HG03558 (cell line): Measurements from ENCODE around the gene FOXRED2.
"Not testable (repeated sequence)": the region's sequence is repeated elsewhere in the genome, so short reads cannot be mapped to it uniquely, and the experiment has no call there.

Source experiments
- ATAC-seq: cut with Tn5 transposase; IDR thresholded peaks from one replicate; pipeline ENCODE4 v1.9.1; 2021; ENCODE audit warnings: moderate number of reproducible peaks; ENCODE audit not compliant: unreplicated experiment; ENCODE audit errors: extremely low read depth

The FOXRED2 gene

GRCh38 chr22:36520423-36520822 is 13.6 kb upstream of the FOXRED2 start:
- no peak for ATAC-seq

GRCh38 chr22:36519906-36520305 is 13.1 kb upstream of the FOXRED2 start:
- ATAC-seq = not testable (repeated sequence)

DNA sequence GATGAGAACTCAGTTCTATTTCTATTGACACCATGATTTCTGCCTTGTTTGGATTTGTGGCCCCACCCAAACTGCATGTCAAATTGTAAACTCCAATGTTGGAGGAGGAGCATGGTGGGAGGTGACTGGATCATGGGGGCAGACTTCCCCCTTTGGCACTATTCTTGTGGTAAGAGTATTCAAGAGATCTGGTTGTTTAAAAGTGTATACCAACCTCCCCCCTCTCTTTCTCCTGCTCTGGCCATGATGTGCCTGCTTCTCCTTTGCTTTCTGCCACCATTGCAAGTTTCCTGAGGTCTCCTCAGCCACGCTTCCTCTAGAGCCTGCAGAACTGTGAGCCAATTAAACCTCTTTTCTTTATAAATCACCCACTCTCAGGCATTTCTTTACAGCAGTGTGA is 7.9 kb upstream of the FOXRED2 start:
- no peak for ATAC-seq

GRCh38 chr22:36512991-36513390 is 6.2 kb upstream of the FOXRED2 start:
- ATAC-seq = no peak

- no peak for ATAC-seq
These were observed 5.5 kb upstream of the FOXRED2 start for GRCh38 chr22:36512333-36512732.

- no peak for ATAC-seq
These were observed 4.4 kb upstream of the FOXRED2 start for GRCh38 chr22:36510966-36511881.

GRCh38 chr22:36510384-36510783 is 3.5 kb upstream of the FOXRED2 start:
- no peak for ATAC-seq

GRCh38 chr22:36507518-36508010 is 724 bp upstream of the FOXRED2 start:
- ATAC-seq = no peak

GRCh38 chr22:36505998-36506635 is 723 bp downstream of the FOXRED2 start:
- ATAC-seq = no peak

GRCh38 chr22:36497910-36498665 is 8.8 kb downstream of the FOXRED2 start:
- ATAC-seq = no peak

GRCh38 chr22:36493690-36494110 is 13.1 kb downstream of the FOXRED2 start:
- no peak for ATAC-seq

DNA sequence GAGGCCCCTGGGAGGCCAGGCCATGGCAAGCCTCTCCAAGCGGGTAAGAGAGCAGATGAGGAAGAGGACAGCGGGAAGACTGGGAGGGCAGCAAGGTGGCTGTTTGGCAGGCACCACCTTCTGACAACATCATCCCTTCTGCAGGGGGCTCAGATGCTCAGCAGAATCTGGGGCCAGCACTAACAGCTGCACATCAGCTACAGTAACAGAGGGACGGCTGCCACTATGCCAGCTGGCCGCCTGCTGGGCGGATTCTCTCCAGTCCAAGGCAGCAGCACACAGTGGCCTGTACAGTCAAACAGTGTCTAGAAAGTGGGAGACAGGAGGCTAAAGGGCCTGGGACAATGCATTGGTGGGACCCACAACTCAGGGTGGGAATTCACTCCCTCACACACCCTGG is 14.7 kb downstream of the FOXRED2 start:
- no peak for ATAC-seq

- ATAC-seq = no peak
These were observed 15.7 kb downstream of the FOXRED2 start for GRCh38 chr22:36491155-36491554.

DNA sequence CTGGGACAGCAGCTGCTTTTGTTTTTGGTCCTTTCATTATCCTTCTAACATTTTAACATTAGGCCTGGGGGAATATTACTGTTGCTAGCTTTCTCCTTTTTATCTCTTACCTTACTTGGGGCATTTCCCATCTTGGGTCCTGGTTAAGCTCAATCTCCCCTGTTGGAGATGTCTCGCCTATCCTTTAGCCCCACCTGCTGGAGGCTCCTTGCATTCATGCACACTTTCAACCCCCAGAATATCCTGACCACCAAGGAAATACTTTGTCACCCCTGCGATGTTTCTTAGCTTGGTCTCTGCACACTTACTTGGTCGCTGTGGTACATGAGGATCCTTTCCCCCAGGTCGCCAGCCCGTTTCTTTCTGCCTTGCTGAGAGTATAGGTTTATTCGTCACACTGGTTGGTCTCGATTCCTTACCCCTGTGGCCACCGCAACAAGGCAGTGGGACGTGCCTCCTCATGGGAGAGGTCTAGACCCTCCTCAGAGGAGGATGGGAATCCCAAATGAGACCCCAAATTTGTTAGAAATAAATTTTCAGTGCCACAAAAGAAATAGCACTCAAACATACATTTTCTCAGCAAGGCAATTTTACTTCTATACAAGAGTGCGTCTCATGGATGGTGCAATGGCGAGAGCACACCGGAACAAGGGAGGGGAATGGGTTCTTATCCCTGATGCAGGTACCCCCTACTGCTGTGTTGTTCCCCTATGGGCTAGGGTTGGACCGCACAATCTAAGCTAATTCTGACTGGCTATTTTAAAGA is 20.0 kb downstream of the FOXRED2 start:
- no peak for ATAC-seq

DNA sequence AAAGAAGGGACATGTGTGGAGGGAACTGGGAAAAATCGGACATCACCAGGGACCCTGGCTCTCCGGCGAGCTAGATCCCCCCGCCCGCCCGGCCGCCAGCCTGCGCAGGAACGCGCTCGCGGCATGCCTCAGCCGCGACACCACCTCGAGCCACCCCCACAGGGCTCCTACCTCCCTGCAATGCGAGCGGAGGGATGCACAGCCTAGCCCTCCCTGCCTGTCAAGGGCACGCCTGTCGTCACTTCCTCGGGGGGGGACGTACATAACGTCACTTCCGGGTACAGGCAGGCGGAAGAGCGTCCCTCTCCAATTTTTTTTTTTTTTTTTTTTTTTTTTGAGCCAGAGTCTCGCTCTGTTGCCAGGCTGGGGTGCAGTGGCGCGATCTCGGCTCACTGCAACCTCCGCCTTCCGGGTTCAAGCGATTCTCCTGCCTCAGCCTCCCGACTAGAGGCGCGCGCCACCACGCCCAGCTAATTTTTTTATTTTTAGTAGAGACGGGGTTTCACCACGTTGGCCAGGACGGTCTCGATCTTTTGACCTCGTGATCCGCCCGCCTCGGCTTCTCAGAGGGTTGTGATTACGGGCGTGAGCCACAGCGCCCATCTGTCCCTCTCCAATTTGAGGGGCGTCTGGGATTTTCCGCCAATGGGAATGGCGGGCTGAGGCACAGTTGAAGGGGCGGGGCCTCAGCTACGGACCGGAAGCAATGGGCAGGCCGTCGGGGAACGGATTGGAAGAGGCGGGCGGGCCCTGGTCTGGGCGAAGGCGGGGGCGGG is 25.3 kb downstream of the FOXRED2 start, which contains the start of gene TXN2:
Gene TXN2, minus strand, starts transcription at position 248 of the 776 bp plus-strand sequence. CDS start 803 bp downstream, outside the sequence.
- peak; percentile 63 for ATAC-seq

- peak; percentile 33 for ATAC-seq
These were observed 25.9 kb downstream of the FOXRED2 start for GRCh38 chr22:36480941-36481392.

DNA sequence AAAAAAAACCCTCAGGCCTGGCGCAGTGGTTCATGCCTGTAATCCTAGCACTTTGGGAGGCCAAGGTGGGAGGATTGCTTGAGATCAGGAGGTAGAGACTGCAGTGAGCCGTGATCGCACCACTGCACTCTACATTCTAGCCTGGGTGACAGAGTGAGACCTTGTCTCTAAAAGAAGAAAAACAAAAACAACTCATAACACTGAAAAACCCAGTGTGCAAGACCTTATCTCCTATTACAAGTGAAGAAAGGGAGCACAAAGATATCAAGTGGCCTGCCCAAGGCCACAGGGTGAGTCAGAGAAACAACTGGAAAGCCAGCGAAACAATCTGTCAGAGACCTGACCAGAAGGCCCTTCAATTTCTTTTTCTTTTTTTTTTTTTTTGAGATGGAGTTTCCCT is 27.9 kb downstream of the FOXRED2 start:
- no peak for ATAC-seq

DNA sequence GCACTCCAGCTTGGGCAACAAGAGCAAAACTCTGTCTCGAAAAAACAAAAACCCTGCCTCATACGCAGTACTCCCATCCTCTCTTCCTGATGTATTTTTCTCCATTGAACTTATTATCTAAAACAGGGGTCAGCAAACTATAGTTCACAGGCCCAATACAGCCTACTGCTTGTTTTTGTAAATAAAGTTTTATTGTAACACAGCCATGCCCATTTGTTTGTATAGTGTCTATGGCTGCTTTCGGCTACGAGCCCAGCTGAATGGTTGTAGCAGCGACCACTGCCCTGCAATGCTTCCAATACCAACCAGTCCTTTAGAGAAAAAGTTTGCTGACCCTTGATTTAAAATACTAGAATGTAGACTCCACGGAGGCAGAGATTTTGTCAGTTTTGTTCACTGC is 31.5 kb downstream of the FOXRED2 start:
- no peak for ATAC-seq

DNA sequence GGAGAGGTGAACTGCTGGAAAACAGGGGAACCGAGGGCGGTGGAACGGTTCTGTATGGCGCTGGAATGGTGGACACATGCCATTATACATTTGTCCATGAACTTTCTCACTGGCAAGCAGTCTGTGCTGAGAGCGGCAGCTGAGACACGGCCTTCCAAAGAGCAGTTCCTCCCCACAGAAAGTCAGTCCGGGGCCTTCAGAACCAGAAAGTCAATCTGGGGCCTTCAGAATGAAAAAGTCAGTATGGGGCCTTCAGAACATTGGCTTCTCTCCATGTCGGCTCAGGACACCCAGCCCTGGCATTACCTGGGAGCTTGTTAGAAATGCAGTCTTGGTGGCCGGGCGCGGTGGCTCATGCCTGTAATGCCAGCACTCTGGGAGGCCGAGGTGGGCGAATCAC is 34.2 kb downstream of the FOXRED2 start:
- no peak for ATAC-seq
